HepG2 (cell line): ENCODE results near the gene NAV2. TPM values are rescaled to one million over a fixed set of nuclear protein-coding genes. Genes with fewer than 3 reads are reported as not detected.

Experiments used
- CCAR2 ChIP-seq: fragments of 200-400 bp; formaldehyde crosslinking; optimal IDR thresholded peaks from 2 replicates; pipeline ENCODE3; 2018; ENCODE audit warnings: low read depth, mild to moderate bottlenecking, low read length, moderate library complexity
- HMGXB3 ChIP-seq: sonication (generic); formaldehyde crosslinking; IDR thresholded peaks from 2 replicates; pipeline ENCODE4 v1.4.0; 2020; ENCODE audit warnings: missing genetic modification reagents, borderline replicate concordance
- HOXA3 ChIP-seq: sonication (generic); formaldehyde crosslinking; IDR thresholded peaks from 2 replicates; pipeline ENCODE4 v1.5.0; 2020; ENCODE audit warnings: missing genetic modification reagents
- JUNB ChIP-seq: sonication (generic); formaldehyde crosslinking; IDR thresholded peaks from 2 replicates; pipeline ENCODE4 v1.8.0; 2022; ENCODE audit warnings: missing genetic modification reagents, mild to moderate bottlenecking, borderline replicate concordance
- NCOR1 ChIP-seq: fragments of 200-600 bp; sonication (generic); IDR thresholded peaks from 2 replicates; pipeline ENCODE4 v1.7.0; 2017; ENCODE audit warnings: antibody characterized with exemption, low read length, borderline replicate concordance
- NFE2L2 ChIP-seq: fragments of 150-350 bp; IDR thresholded peaks from 2 replicates; pipeline ENCODE4 v1.6.1; 2014; ENCODE audit warnings: low read length
- PBX3 ChIP-seq: sonication (generic); formaldehyde crosslinking; IDR thresholded peaks from 2 replicates; pipeline ENCODE4 v1.8.1; 2023; ENCODE audit warnings: missing genetic modification reagents, inconsistent platforms, borderline replicate concordance
- RCOR2 ChIP-seq: IDR thresholded peaks from 2 replicates; pipeline ENCODE4 v1.6.1; 2016; ENCODE audit warnings: missing biosample characterization, missing genetic modification reagents
- STAT6 ChIP-seq: sonication (generic); formaldehyde crosslinking; IDR thresholded peaks from 2 replicates; pipeline ENCODE4 v1.4.0; 2020; ENCODE audit warnings: missing genetic modification reagents, mild to moderate bottlenecking, borderline replicate concordance
- TAF15 ChIP-seq: fragments of 200-400 bp; formaldehyde crosslinking; IDR thresholded peaks from one replicate; pipeline ENCODE4 v1.6.1; 2018; ENCODE audit warnings: mild to moderate bottlenecking, low read depth, low read length; ENCODE audit not compliant: poor library complexity, severe bottlenecking
- ZFAT ChIP-seq: sonication (generic); formaldehyde crosslinking; conservative IDR thresholded peaks from 2 replicates; pipeline ENCODE4 v1.8.1; 2023; ENCODE audit warnings: missing genetic modification reagents, inconsistent platforms
- ZFP36L2 ChIP-seq: sonication (generic); formaldehyde crosslinking; IDR thresholded peaks from 2 replicates; pipeline ENCODE4 v1.4.0; 2020; ENCODE audit warnings: missing genetic modification reagents
- ZNF3 ChIP-seq: IDR thresholded peaks from 2 replicates; pipeline ENCODE4 v1.7.0; 2017; ENCODE audit warnings: inconsistent platforms
- ZNF7 ChIP-seq: IDR thresholded peaks from 2 replicates; pipeline ENCODE4 v1.6.1; 2016; ENCODE audit warnings: missing biosample characterization, missing genetic modification reagents
- polyA plus RNA-seq, 8 experiments: library from polyadenylated mRNA; depleted of rRNA in 3 of 8; stranded (reverse) in 7 of 8; unstranded in 1 of 8; fragments of >200 nt; fragmentation: Illumina TruSeq in 4 of 8; extraction: Trizol in 4 of 8; gene quantifications; 2 replicates each; pipeline versions ENCODE4 v1.2.1 to v1.2.3, GENCODE V29; 2011 to 2016; ENCODE audit warnings: low read depth in 4 of 8, missing spikeins in 1 of 8, mixed read lengths in 1 of 8; ENCODE audit not compliant: insufficient read depth in 1 of 8
- total RNA-seq, 5 experiments: library from RNA; depleted of rRNA; stranded (reverse); fragments of >200 nt; fragmentation: Illumina TruSeq; extraction: Trizol; gene quantifications; 2 replicates each; pipeline ENCODE4 v1.2.3, GENCODE V29; 2016; ENCODE audit warnings: low read depth in 1 of 5
- TF ChIP-seq, protein P1 (sequence below): sonication (generic); formaldehyde crosslinking; IDR thresholded peaks from 2 replicates; pipeline ENCODE4 v1.4.0; 2020; ENCODE audit warnings: mild to moderate bottlenecking, missing genetic modification reagents, borderline replicate concordance

Gene NAV2
- total and polyA plus RNA-seq, 2 of the 13 experiments (the other 11 are each of a cell fraction or from before 2014, with no cell fraction given), result 9.3 to 34.6 TPM

GRCh38 chr11:20013346-20014066 is 300.9 kb downstream of the NAV2 start (continued):
- TF ChIP-seq HMGXB3 (no peak), NFE2L2 (no peak), ZNF3 (no peak), JUNB (CRISPR knock-in tag) (no peak), RCOR2 (CRISPR knock-in tag) (no peak), TAF15 (no peak), PBX3 (no peak), ZNF7 (CRISPR knock-in tag) (no peak), HOXA3 (peak; percentile 11; the same call in 1 of the 2 replicates), ZFP36L2 (no peak), CCAR2 (no peak), STAT6 (CRISPR knock-in tag) (no peak), NCOR1 (peak; percentile 26; the same call in 1 of the 2 replicates), ZFAT (CRISPR knock-in tag) (no peak)
- TF ChIP-seq, protein P1, sequence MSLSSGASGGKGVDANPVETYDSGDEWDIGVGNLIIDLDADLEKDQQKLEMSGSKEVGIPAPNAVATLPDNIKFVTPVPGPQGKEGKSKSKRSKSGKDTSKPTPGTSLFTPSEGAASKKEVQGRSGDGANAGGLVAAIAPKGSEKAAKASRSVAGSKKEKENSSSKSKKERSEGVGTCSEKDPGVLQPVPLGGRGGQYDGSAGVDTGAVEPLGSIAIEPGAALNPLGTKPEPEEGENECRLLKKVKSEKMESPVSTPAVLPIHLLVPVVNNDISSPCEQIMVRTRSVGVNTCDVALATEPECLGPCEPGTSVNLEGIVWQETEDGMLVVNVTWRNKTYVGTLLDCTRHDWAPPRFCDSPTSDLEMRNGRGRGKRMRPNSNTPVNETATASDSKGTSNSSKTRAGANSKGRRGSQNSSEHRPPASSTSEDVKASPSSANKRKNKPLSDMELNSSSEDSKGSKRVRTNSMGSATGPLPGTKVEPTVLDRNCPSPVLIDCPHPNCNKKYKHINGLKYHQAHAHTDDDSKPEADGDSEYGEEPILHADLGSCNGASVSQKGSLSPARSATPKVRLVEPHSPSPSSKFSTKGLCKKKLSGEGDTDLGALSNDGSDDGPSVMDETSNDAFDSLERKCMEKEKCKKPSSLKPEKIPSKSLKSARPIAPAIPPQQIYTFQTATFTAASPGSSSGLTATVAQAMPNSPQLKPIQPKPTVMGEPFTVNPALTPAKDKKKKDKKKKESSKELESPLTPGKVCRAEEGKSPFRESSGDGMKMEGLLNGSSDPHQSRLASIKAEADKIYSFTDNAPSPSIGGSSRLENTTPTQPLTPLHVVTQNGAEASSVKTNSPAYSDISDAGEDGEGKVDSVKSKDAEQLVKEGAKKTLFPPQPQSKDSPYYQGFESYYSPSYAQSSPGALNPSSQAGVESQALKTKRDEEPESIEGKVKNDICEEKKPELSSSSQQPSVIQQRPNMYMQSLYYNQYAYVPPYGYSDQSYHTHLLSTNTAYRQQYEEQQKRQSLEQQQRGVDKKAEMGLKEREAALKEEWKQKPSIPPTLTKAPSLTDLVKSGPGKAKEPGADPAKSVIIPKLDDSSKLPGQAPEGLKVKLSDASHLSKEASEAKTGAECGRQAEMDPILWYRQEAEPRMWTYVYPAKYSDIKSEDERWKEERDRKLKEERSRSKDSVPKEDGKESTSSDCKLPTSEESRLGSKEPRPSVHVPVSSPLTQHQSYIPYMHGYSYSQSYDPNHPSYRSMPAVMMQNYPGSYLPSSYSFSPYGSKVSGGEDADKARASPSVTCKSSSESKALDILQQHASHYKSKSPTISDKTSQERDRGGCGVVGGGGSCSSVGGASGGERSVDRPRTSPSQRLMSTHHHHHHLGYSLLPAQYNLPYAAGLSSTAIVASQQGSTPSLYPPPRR (CRISPR knock-in tag), result no peak
